K562 (cell line): ENCODE results near the gene HEXIM1. TPM values are rescaled to one million over a fixed set of nuclear protein-coding genes. Genes with fewer than 3 reads are reported as not detected.
A peak's percentile ranks its signal among the peaks of the same experiment; 100 is the strongest.

Experiments used
- ATF6 ChIP-seq: sonication (generic); formaldehyde crosslinking; IDR thresholded peaks from 2 replicates; pipeline ENCODE4 v1.4.0; 2020; ENCODE audit warnings: mild to moderate bottlenecking, missing genetic modification reagents
- CAMTA2 ChIP-seq: fragments of 250-450 bp; sonication (Bioruptor Pico); conservative IDR thresholded peaks from 2 replicates; pipeline ENCODE4 v1.5.1; 2022
- CBFA2T2 ChIP-seq: fragments of 450-650 bp; conservative IDR thresholded peaks from 2 replicates; pipeline ENCODE4 v1.6.1; 2017; ENCODE audit warnings: mild to moderate bottlenecking
- CCAR2 ChIP-seq: fragments of 200-400 bp; formaldehyde crosslinking; IDR thresholded peaks from 2 replicates; pipeline ENCODE4 v1.6.1; 2017; ENCODE audit warnings: mild to moderate bottlenecking, low read depth, low read length
- CEBPZ ChIP-seq: fragments of 150-350 bp; IDR thresholded peaks from 2 replicates; pipeline ENCODE4 v1.6.1; 2014; ENCODE audit warnings: low read depth, mild to moderate bottlenecking, low read length, borderline replicate concordance
- COPS2 ChIP-seq: fragments of 450-650 bp; conservative IDR thresholded peaks from 2 replicates; pipeline ENCODE4 v1.6.1; 2016; ENCODE audit warnings: mild to moderate bottlenecking, moderate library complexity
- HINFP ChIP-seq: fragments of 450-650 bp; conservative IDR thresholded peaks from 2 replicates; pipeline ENCODE4 v1.6.1; 2016; ENCODE audit warnings: missing genetic modification characterization, low read depth, mild to moderate bottlenecking, control low read depth, missing compliant biosample characterization
- HNRNPLL ChIP-seq: fragments of 200-400 bp; formaldehyde crosslinking; IDR thresholded peaks from 2 replicates; pipeline ENCODE4 v1.6.1; 2017; ENCODE audit warnings: low read length, low read depth, mild to moderate bottlenecking; ENCODE audit not compliant: poor library complexity, severe bottlenecking
- JUND ChIP-seq, 2 experiments: IDR thresholded peaks; 2 replicates in 1 of 2; 3 replicates in 1 of 2; pipeline ENCODE4 v1.6.1; 2011; ENCODE audit warnings: borderline replicate concordance in 2 of 2, low read depth in 2 of 2, low read length in 2 of 2, improper control_type of control experiment in 1 of 2, missing biosample characterization in 1 of 2, missing genetic modification characterization in 1 of 2, missing genetic modification reagents in 1 of 2
- MEF2D ChIP-seq: conservative IDR thresholded peaks from 2 replicates; pipeline ENCODE4 v1.6.1; 2016; ENCODE audit warnings: low read depth, missing genetic modification characterization, missing compliant biosample characterization
- NFXL1 ChIP-seq: fragments of 450-650 bp; formaldehyde crosslinking; IDR thresholded peaks from 2 replicates; pipeline ENCODE4 v1.4.0; 2021; ENCODE audit warnings: mild to moderate bottlenecking
- PHB2 ChIP-seq: fragments of 450-650 bp; IDR thresholded peaks from 2 replicates; pipeline ENCODE4 v1.6.1; 2017; ENCODE audit warnings: low read depth
- POLR3G ChIP-seq: IDR thresholded peaks from 2 replicates; pipeline ENCODE4 v1.6.1; 2011; ENCODE audit not compliant: insufficient read length, insufficient replicate concordance; ENCODE audit errors: extremely low read depth
- TEAD1 ChIP-seq, 2 experiments: fragments of 450-650 bp in 1 of 2; sonication (generic) in 1 of 2; formaldehyde crosslinking; IDR thresholded peaks; 2 replicates each; pipeline versions ENCODE4 v1.4.0 to v1.8.0; 2020 to 2022; ENCODE audit warnings: mild to moderate bottlenecking in 2 of 2, missing genetic modification reagents in 1 of 2
- TGIF2 ChIP-seq: sonication (generic); formaldehyde crosslinking; IDR thresholded peaks from 2 replicates; pipeline ENCODE4 v1.8.1; 2022; ENCODE audit warnings: mild to moderate bottlenecking, missing genetic modification reagents, moderate library complexity
- ZBED1 ChIP-seq: IDR thresholded peaks from 2 replicates; pipeline ENCODE4 v1.6.1; 2014
- ZFP36 ChIP-seq: fragments of 150-350 bp; IDR thresholded peaks from 2 replicates; pipeline ENCODE4 v1.6.1; 2018; ENCODE audit warnings: low read length, low read depth; ENCODE audit not compliant: partially characterized antibody
- ZNF121 ChIP-seq: sonication (generic); formaldehyde crosslinking; conservative IDR thresholded peaks from 2 replicates; pipeline ENCODE4 v1.8.0; 2022; ENCODE audit warnings: missing genetic modification reagents
- ZNF239 ChIP-seq: fragments of 250-450 bp; sonication (Bioruptor Pico); IDR thresholded peaks from 2 replicates; pipeline ENCODE4 v1.4.0; 2020; ENCODE audit warnings: mild to moderate bottlenecking
- ZNF253 ChIP-seq: fragments of 250-450 bp; sonication (Bioruptor Pico); conservative IDR thresholded peaks from 2 replicates; pipeline ENCODE4 v1.6.1; 2021; ENCODE audit warnings: mild to moderate bottlenecking
- polyA plus RNA-seq, 8 experiments: library from polyadenylated mRNA; depleted of rRNA in 4 of 8; stranded (reverse) in 5 of 8; unstranded in 3 of 8; fragments of >200 nt; fragmentation: Nextera tagmentation in 2 of 8; fragmentation: Illumina TruSeq in 1 of 8; extraction: Ambion mirVana in 2 of 8; extraction: Trizol in 1 of 8; gene quantifications; 2 replicates each; pipeline versions ENCODE4 v1.2.1 to v1.2.3, GENCODE V29; 2011 to 2014; ENCODE audit warnings: inconsistent platforms in 1 of 8, missing spikeins in 1 of 8
- total RNA-seq, 7 experiments: library from RNA; depleted of rRNA in 6 of 7; stranded (reverse); fragments of >200 nt in 6 of 7; fragmentation: Illumina TruSeq in 2 of 7; extraction: Trizol in 2 of 7; gene quantifications; 2 replicates each; pipeline versions ENCODE4 v1.2.1 to v1.2.3, GENCODE V29; 2011 to 2021; ENCODE audit warnings: low replicate concordance in 1 of 7

Gene HEXIM1
- total and polyA plus RNA-seq, 9 of the 15 experiments (the other 6 are each of a cell fraction or from before 2014, with no cell fraction given) = 1.4 to 28.3 (median 9.1) TPM

GRCh38 chr17:45148183-45149036 is at the start of gene HEXIM1 (continued):
- TF ChIP-seq CEBPZ (no peak; the same call in 1 of the 2 replicates), PHB2 (peak; percentile 69; the same call in 1 of the 2 replicates), HINFP (tag) (no peak), NFXL1 (peak; percentile 88), ZBED1 (peak; percentile 78; the same call in 1 of the 2 replicates), TGIF2 (CRISPR knock-in tag) (peak; percentile 70; the same call in 1 of the 2 replicates), ZNF253 (CRISPR knock-in tag) (peak; percentile 76), TEAD1 (CRISPR knock-in tag; IDR thresholded peaks at IDR 0.05) (peak in 1 of 2 experiments; percentile 86; a peak in 3 of 4 replicates), COPS2 (no peak), POLR3G (no peak), ZNF121 (CRISPR knock-in tag) (no peak), CCAR2 (0 out of 2 replicates have a peak, but pooled peaks have one; percentile 24), ZNF239 (CRISPR knock-in tag) (peak; percentile 47; the same call in 1 of the 2 replicates), ATF6 (CRISPR knock-in tag) (0 out of 2 replicates have a peak, but pooled peaks have one; percentile 39), CAMTA2 (peak; percentile 96), MEF2D (0 out of 2 replicates have a peak, but pooled peaks have one; percentile 54), HNRNPLL (peak; percentile 86), JUND (IDR thresholded peaks at IDR 0.05; ENCODE audit: borderline replicate concordance, low read depth, low read length) (no peak; the same call in 1 of the 2 replicates), JUND (tag; IDR thresholded peaks at IDR 0.05; ENCODE audit: borderline replicate concordance, low read depth, low read length) (peak; percentile 68; the same call in 1 of the 3 replicates), CBFA2T2 (0 out of 2 replicates have a peak, but pooled peaks have one; percentile 4), ZFP36 (peak; percentile 57)
